GM12878 (cell line): ENCODE results near the gene MGAT1. TPM values are rescaled to one million over a fixed set of nuclear protein-coding genes. Genes with fewer than 3 reads are reported as not detected.

Experiments used
- CEBPZ ChIP-seq: fragments of 150-350 bp; IDR thresholded peaks from 2 replicates; pipeline ENCODE4 v1.6.1; 2016; ENCODE audit warnings: low read depth, low read length
- E2F8 ChIP-seq: fragments of 450-650 bp; IDR thresholded peaks from 2 replicates; pipeline ENCODE4 v1.6.1; 2018; ENCODE audit warnings: mild to moderate bottlenecking, low read depth, moderate library complexity; ENCODE audit not compliant: partially characterized antibody
- SKIL ChIP-seq: fragments of 450-650 bp; IDR thresholded peaks from 2 replicates; pipeline ENCODE4 v1.6.1; 2017; ENCODE audit warnings: mild to moderate bottlenecking, low read depth, inconsistent platforms; ENCODE audit not compliant: poor library complexity, severe bottlenecking
- polyA plus RNA-seq, 11 experiments: library from polyadenylated mRNA; depleted of rRNA in 4 of 11; unstranded in 6 of 11; stranded (reverse) in 5 of 11; fragments of >200 nt; fragmentation: Nextera tagmentation in 4 of 11; fragmentation: Illumina TruSeq in 1 of 11; extraction: Ambion mirVana in 4 of 11; extraction: Trizol in 1 of 11; gene quantifications; 1 replicate in 1 of 11; 2 replicates in 10 of 11; pipeline versions ENCODE4 v1.2.1 to v1.2.3, GENCODE V29; 2011 to 2016; ENCODE audit warnings: inconsistent platforms in 2 of 11, missing spikeins in 2 of 11, low read depth in 1 of 11
- total RNA-seq, 4 experiments: library from RNA; depleted of rRNA in 3 of 4; stranded (reverse); fragments of >200 nt in 3 of 4; fragmentation: Illumina TruSeq in 1 of 4; extraction: Trizol in 1 of 4; gene quantifications; 2 replicates each; pipeline versions ENCODE4 v1.2.1 to v1.2.3, GENCODE V29; 2013 to 2021

MGAT1 gene
- total and polyA plus RNA-seq, 10 of the 15 experiments (the other 5 are each of a cell fraction or from before 2014, with no cell fraction given), result 3.1 to 88.4 (median 62.7) TPM

- no peak for TF ChIP-seq SKIL
- no peak for TF ChIP-seq CEBPZ
- no peak for TF ChIP-seq E2F8
Observed at GRCh38 chr5:180744253-180744652, 58.4 kb downstream of the MGAT1 start (continued).
